Right lobe of liver (tissue), 6 donors: Measurements from ENCODE around the gene UBXN11. TPM values are rescaled to one million over a fixed set of nuclear protein-coding genes. Genes with fewer than 3 reads are reported as not detected.

ENCODE experiments used
- ATAC-seq, 4 donors: fragments of 200-7000 bp; cut with Tn5 transposase; one replicate each; pipeline ENCODE4 v1.9.1; 2020; ENCODE audit warnings: mild to moderate bottlenecking in 4 of 4, moderate library complexity in 4 of 4
- DNase-seq, 3 donors: peaks; one replicate each; pipeline ENCODE4 v3.0.0-alpha.2; 2020
- H3K27ac ChIP-seq, 3 donors: fragments of 200-600 bp; one replicate each; pipeline ENCODE4 v1.8.0; 2022
- H3K27me3 ChIP-seq, 2 donors: fragments of 200-600 bp; one replicate each; pipeline ENCODE4 v1.8.0; 2022
- H3K36me3 ChIP-seq, 4 donors: fragments of 200-600 bp; sonication (generic) in 1 of 4; one replicate each; pipeline versions ENCODE4 v1.5.1 to v1.8.0; 2017 to 2022; ENCODE audit warnings: control low read depth in 1 of 4
- H3K4me1 ChIP-seq, 4 donors: fragments of 200-600 bp; sonication (generic) in 1 of 4; one replicate each; pipeline versions ENCODE4 v1.5.1 to v1.8.0; 2017 to 2022; ENCODE audit warnings: control low read depth in 1 of 4
- H3K4me3 ChIP-seq, 3 donors: fragments of 200-600 bp; one replicate each; pipeline ENCODE4 v1.8.0; 2022
- H3K9me3 ChIP-seq, 4 donors: fragments of 200-600 bp; sonication (generic) in 1 of 4; one replicate each; pipeline versions ENCODE4 v1.5.1 to v1.8.0; 2017 to 2022; ENCODE audit warnings: control low read depth in 1 of 4
- POLR2A ChIP-seq: fragments of 450-650 bp; IDR thresholded peaks from one replicate; pipeline ENCODE4 v1.6.1; 2017; ENCODE audit warnings: antibody characterized with exemption, mild to moderate bottlenecking
- WGBS: methylation state at CpG from one replicate; pipeline ENCODE4 v1.1.6; 2018; ENCODE audit warnings: low coverage, low lambda C conversion rate; ENCODE audit not compliant: insufficient coverage; ENCODE audit errors: missing lambda C conversion rate; 5-methylcytosine and 5-hydroxymethylcytosine counted together
- intact Hi-C, 2 donors: fragments of 100-400 bp; cut with DNase I; formaldehyde crosslinking; loops; one replicate each; pipeline versions ENCODE4 v1.11.2 to v1.14.1; 2022
- total RNA-seq, 6 experiments: library from RNA; depleted of rRNA in 2 of 6; stranded (reverse); fragments of >200 nt in 2 of 6; fragmentation: NEBNext Ultra II Directional in 3 of 6; extraction: Animal tissue kit (Norgen Biotek cat#: 25700) in 3 of 6; gene quantifications; one replicate each; pipeline versions ENCODE4 v1.1.0 to v1.2.4, GENCODE V29; 2016 to 2023
- TF ChIP-seq, protein P1 (sequence below), 4 donors: fragments of 200-600 bp in 3 of 4; fragments of 450-650 bp in 1 of 4; IDR thresholded peaks; one replicate each; pipeline versions ENCODE4 v1.5.1 to v1.8.0; 2016 to 2022; ENCODE audit warnings: antibody characterized with exemption in 4 of 4, mild to moderate bottlenecking in 2 of 4
- donor health status: DM: no; HTN: yes; CAD: no.
- donor health status: DM: no; HTN: no; CAD: no.
- donor health status: DM: no; HTN: no; CAD: no.
- donor health status: DM: no; HTN: yes; CAD: no.
- donor health status: DM: no; HTN: yes; CAD: no.

UBXN11 gene
- total RNA-seq, 6 experiments from 2014 or later, result 4.3 to 11.3 (median 7.0) TPM

DNA sequence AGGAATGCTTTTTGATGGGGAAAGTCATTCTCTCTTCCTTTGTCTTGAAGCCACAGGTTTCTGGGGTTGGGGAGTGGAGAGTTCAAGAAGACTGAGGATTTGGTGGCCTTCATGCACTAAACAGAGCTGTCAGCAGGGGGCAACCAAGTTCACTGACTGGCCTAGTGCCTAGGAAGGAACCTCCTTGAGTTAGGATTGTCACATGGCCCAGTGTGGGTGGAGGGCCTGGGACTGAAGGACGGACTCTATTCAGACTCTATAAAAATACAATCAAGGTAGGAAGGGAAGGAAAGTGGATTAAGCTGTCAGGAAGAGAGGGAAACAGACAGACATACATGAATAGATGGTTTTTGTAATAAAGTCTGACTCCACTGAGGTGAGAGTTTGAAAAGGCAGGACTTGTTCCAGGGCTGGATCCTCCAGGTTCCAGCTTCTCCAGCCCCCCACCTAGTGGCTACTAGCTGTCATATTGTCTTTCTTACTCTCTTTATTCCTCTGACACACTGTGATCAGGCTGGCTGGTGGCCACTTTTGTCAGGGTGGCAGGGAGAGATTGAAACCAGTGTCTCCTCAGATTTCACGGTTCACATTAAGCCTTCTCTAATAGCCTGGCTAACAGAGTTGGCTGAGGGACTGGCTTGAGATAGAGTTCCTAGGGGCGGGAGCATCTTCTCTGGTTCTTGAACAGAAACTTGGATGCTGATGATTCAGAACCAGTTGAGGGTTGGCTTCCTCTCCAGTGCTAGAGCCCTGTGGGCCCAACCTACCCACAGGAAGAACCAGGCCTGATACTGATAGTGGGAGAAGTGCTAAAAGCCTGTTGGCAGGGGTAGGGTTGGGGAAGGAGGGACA lies 30.6 kb downstream of the UBXN11 start:
- DNase-seq, result peak; percentile 77 to 83 (median 78)
- H3K27ac ChIP-seq, result peak overlapping the region; percentile 37 to 88 (median 61)
- H3K4me3 ChIP-seq, result no peak overlapping the region
- peak; percentile 65 to 71 (median 68) for ATAC-seq
- intact Hi-C loops, result no loop called here
- H3K9me3 ChIP-seq, result no peaks in the 10 kb centered on the region
- peak; percentile 44 for TF ChIP-seq POLR2A
- TF ChIP-seq, protein P1, sequence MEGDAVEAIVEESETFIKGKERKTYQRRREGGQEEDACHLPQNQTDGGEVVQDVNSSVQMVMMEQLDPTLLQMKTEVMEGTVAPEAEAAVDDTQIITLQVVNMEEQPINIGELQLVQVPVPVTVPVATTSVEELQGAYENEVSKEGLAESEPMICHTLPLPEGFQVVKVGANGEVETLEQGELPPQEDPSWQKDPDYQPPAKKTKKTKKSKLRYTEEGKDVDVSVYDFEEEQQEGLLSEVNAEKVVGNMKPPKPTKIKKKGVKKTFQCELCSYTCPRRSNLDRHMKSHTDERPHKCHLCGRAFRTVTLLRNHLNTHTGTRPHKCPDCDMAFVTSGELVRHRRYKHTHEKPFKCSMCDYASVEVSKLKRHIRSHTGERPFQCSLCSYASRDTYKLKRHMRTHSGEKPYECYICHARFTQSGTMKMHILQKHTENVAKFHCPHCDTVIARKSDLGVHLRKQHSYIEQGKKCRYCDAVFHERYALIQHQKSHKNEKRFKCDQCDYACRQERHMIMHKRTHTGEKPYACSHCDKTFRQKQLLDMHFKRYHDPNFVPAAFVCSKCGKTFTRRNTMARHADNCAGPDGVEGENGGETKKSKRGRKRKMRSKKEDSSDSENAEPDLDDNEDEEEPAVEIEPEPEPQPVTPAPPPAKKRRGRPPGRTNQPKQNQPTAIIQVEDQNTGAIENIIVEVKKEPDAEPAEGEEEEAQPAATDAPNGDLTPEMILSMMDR (IDR thresholded peaks at IDR 0.05), result peak; percentile 71 to 84 (median 73)
- WGBS, result 46% methylated on average over 3 of the region's 3 CpGs
- peaks cover 0 to 7% (median 0%) of the 10 kb centered on the region in 4 donors for H3K36me3 ChIP-seq
- H3K4me1 ChIP-seq, result peaks cover 0 to 44% (median 21%) of the 10 kb centered on the region in 4 donors
- H3K27me3 ChIP-seq, result no peaks in the 10 kb centered on the region

- intact Hi-C loops, result no loop called here
- 64% methylated on average over 6 of the region's 11 CpGs for whole genome bisulfite sequencing
- ATAC-seq, result no peak
Observed at GRCh38 chr1:26274801-26275425, 31.5 kb downstream of the UBXN11 start.

GRCh38 chr1:26269198-26269550 lies 37.3 kb downstream of the UBXN11 start:
- H3K9me3 ChIP-seq, result no peaks in the 10 kb centered on the region
- TF ChIP-seq, protein P1 (IDR thresholded peaks at IDR 0.05), result no peak
- TF ChIP-seq POLR2A, result no peak
- H3K4me1 ChIP-seq, result no peaks in the 10 kb centered on the region
- H3K36me3 ChIP-seq, result peaks cover 0 to 24% (median 2%) of the 10 kb centered on the region in 4 donors
- 93% methylated on average over 4 of the region's 4 CpGs for WGBS
- ATAC-seq (no peak), DNase-seq (no peak)
- intact Hi-C loops, result no loop called here
- H3K4me3 ChIP-seq, result no peak overlapping the region
- no peaks in the 10 kb centered on the region for H3K27me3 ChIP-seq
- no peak overlapping the region for H3K27ac ChIP-seq

More at GRCh38 chr1:26274801-26275425, 31.5 kb downstream of the UBXN11 start:
- Histone ChIP-seq H3K27me3 (no peaks in the 10 kb centered on the region), H3K27ac (peak overlapping the region in 1 of 3 donors; percentile 88), H3K4me3 (no peak overlapping the region), H3K4me1 (peaks cover 0 to 44% (median 21%) of the 10 kb centered on the region in 4 donors), H3K36me3 (peaks cover 0 to 13% (median 0%) of the 10 kb centered on the region in 4 donors), H3K9me3 (no peaks in the 10 kb centered on the region)
- DNase-seq, result peak in 1 of 3 donors; percentile 54
- TF ChIP-seq, protein P1 (IDR thresholded peaks at IDR 0.05), result no peak
- no peak for TF ChIP-seq POLR2A

DNA sequence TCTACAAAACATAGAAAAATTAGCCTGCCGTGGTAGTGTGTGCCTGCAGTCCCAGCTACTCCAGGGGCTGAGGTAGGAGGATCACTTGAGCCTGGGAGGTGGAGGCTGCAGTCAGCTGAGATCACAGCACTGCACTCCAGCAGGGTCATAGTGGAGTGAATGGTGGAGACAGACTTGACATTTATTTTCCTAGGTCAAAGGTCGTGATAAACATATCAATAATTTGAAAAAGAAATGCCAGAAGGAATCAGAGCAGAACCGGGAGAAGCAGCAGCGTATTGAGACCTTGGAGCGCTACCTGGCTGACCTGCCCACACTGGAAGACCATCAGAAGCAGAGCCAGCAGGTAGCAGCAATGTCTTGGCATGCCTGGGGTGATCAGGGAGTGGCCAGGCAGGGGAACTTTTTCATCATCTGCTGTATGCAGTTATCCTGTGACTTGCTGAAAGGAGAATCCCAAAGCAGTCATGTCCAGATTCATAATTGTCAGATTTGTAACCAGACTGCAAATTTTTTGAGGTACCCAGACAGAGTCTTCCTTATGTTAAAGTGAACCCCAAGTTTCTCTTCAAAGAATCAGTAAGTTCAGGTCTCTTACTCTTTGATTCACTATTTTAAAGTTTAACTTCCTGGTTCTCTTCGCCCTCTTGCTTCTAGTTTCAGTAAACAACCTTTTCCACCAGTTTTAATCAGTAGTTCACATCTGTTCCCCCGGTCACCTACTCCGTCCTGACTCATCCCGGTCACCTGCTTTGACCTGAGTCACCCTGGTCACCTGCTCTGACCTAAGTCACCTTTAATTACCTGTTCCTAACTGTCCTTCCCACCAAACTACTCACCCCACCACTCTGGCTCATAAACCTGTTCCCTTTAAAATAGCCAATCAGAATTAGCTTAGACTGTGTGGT lies 37.9 kb downstream of the UBXN11 start:
- Histone ChIP-seq H3K4me3 (no peak overlapping the region), H3K27me3 (no peaks in the 10 kb centered on the region), H3K4me1 (no peaks in the 10 kb centered on the region), H3K27ac (no peak overlapping the region), H3K9me3 (no peaks in the 10 kb centered on the region), H3K36me3 (peaks cover 0 to 31% (median 3%) of the 10 kb centered on the region in 4 donors)
- no peak for TF ChIP-seq POLR2A
- TF ChIP-seq, protein P1 (IDR thresholded peaks at IDR 0.05), result no peak
- WGBS, result 91% methylated on average over 8 of the region's 9 CpGs
- intact Hi-C loops, result no loop called here
- DNase-seq (no peak), ATAC-seq (peak in 1 of 4 donors; percentile 34)
